OCI-LY7 (cell line): Measurements from ENCODE around the gene MIB1.

ENCODE experiments used
- CTCF ChIP-seq: fragments of 200-600 bp; sonication (generic); conservative IDR thresholded peaks from 2 replicates; pipeline ENCODE4 v1.5.1; 2014; ENCODE audit warnings: mild to moderate bottlenecking, antibody characterized with exemption, low read length, moderate library complexity, mixed read lengths
- EZH2phosphoT487 ChIP-seq: fragments of 200-600 bp; sonication (generic); IDR thresholded peaks from 2 replicates; pipeline ENCODE4 v1.6.1; 2018; ENCODE audit warnings: low read depth, borderline replicate concordance, mild to moderate bottlenecking, mixed run types, antibody characterized with exemption, low read length, moderate library complexity, mixed read lengths

GRCh38 chr18:21830532-21830931, 89.9 kb downstream of the MIB1 start:
- TF ChIP-seq CTCF (no peak), EZH2phosphoT487 (no peak)
